ENCODE measurements around the gene LYPD8.

- TF ChIP-seq, protein P1, sequence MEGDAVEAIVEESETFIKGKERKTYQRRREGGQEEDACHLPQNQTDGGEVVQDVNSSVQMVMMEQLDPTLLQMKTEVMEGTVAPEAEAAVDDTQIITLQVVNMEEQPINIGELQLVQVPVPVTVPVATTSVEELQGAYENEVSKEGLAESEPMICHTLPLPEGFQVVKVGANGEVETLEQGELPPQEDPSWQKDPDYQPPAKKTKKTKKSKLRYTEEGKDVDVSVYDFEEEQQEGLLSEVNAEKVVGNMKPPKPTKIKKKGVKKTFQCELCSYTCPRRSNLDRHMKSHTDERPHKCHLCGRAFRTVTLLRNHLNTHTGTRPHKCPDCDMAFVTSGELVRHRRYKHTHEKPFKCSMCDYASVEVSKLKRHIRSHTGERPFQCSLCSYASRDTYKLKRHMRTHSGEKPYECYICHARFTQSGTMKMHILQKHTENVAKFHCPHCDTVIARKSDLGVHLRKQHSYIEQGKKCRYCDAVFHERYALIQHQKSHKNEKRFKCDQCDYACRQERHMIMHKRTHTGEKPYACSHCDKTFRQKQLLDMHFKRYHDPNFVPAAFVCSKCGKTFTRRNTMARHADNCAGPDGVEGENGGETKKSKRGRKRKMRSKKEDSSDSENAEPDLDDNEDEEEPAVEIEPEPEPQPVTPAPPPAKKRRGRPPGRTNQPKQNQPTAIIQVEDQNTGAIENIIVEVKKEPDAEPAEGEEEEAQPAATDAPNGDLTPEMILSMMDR (IDR thresholded peaks at IDR 0.05; ENCODE audit: control extremely low read depth in 1 of 3, insufficient read depth in 1 of 3, low read depth in 1 of 3, low read length in 3 of 3), result no peak
- TF ChIP-seq POLR2A (IDR thresholded peaks at IDR 0.05; ENCODE audit: control extremely low read depth in 1 of 2, low read depth in 2 of 2, low read length in 2 of 2) (no peak), CHD2 (IDR thresholded peaks at IDR 0.05; ENCODE audit: low read length) (no peak)
Measured at GRCh38 chr1:248703674-248704073, 51.9 kb downstream of the LYPD8 start.

Measured in H1 (cell line).